Hindlimb muscle (tissue), 1 donor: ENCODE data around the gene SP140L. TPM values are rescaled to one million over a fixed set of nuclear protein-coding genes. Genes with fewer than 3 reads are reported as not detected.
"Not testable (repeated sequence)": the region's sequence is repeated elsewhere in the genome, so short reads cannot be mapped to it uniquely, and the experiment has no call there.

Source experiments
- DNase-seq: peaks from one replicate; pipeline ENCODE4 v3.0.0-alpha.2; 2013
- polyA plus RNA-seq: library from polyadenylated mRNA; unstranded; fragments of 120-200 nt; gene quantifications from one replicate; pipeline ENCODE4 v1.2.1, GENCODE V29; 2013; ENCODE audit not compliant: insufficient read length

The SP140L gene
- polyA plus RNA-seq, 1 donor: 7.7 TPM

GRCh38 chr2:230422149-230422548, 95.2 kb downstream of the SP140L start:
- DNase-seq: no peak

GRCh38 chr2:230423851-230424458, 97.0 kb downstream of the SP140L start:
- no peak for DNase-seq

GRCh38 chr2:230425377-230425776, 98.4 kb downstream of the SP140L start:
- no peak for DNase-seq

GRCh38 chr2:230429513-230429912, 102.5 kb downstream of the SP140L start:
- no peak for DNase-seq

DNA sequence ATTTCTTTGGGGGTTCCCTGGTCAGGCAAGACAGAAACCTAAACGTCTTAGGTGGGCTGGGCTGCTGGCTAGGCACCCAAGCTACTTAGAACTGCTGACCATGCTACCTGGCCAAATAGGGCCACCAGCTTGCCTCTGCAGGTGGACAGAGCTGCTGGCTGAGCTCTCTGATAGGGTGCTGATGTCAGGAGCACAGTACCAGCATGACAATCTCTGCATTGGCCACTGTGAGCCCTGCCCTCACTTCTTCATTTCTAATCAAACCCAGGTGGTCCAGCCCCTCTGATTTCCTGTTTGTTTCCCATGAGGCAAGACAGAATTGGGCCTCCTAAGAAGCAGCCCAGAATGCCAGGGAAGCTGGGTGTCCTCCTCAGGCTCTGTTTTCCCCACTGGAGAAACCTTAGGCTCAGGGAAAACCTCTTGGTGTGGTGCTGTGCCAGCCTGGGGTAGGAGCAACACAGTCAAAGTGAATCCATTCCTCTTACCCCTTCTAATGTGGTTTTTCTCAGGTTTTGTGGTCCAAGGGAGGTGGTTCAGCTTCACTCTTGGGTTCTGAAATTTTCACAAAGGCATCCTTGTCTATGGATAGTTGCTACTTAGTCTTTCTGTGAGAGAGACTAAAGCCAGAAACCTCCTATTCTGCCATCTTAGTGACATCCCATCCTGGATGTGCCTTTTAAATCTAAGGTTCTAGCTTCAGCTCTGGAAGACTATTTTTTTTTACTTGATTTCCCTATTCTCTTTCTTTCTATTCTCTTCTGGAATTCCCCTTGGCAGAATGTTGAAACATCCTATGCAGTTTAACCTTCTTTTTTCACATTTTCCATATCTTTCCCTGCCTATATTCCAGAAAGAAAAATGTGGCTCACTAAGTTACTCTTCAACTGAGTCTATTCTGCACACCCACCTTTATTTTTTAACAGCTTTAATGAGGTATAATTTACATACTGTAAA, 104.2 kb downstream of the SP140L start:
- no peak for DNase-seq

DNA sequence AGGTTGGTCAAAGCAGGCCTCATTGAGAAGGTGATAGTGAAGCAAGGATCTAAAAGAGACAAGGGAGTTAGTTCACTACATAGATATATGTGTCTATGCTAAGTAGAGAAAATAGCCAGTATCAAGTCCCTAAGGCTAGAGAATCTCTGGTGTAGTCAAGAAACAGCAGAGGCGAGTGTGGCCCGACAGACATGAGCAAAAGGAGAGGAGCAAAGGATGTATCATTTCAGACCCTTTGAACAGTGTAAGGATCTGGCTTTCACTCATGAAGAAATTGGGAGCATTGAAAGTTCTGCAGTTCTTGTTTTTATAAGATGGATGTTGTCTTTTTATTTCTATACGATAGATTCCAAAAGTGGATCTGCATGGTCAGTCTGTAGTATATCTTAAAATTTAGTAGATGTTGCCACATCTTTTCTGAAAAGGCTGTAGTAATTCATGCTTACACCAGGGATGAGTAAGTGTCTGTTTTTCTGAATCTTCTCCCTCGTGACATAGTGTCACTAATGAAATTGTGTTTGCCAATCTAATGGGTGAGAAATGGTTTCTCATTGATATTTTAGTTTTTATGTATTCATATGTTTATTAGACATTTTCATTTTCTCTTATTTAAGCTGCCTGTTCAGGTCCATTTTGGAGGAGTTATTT, 107.8 kb downstream of the SP140L start:
- DNase-seq: no peak

- no peak for DNase-seq
These were observed 108.4 kb downstream of the SP140L start for GRCh38 chr2:230435431-230435830.

DNA sequence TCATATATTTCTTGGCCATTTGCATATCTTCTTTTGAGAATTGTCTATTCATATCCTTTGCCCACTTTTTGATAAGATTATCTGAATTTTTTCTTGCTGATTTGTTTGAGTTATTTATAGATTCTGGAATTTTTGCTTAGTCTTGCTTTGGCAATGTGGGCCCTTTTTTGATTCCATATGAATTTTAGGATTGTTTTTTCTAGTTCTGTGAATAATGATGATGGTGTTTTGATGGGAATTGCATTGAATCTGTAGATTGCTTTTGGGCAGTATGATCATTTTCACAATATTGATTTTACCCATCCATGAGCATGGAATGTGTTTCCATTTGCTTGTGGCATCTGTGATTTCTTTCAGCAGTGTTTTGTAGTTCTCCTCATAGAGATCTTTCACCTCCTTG, 112.1 kb downstream of the SP140L start:
- not testable (repeated sequence) for DNase-seq

GRCh38 chr2:230439590-230439989, 112.6 kb downstream of the SP140L start:
- no peak for DNase-seq

DNA sequence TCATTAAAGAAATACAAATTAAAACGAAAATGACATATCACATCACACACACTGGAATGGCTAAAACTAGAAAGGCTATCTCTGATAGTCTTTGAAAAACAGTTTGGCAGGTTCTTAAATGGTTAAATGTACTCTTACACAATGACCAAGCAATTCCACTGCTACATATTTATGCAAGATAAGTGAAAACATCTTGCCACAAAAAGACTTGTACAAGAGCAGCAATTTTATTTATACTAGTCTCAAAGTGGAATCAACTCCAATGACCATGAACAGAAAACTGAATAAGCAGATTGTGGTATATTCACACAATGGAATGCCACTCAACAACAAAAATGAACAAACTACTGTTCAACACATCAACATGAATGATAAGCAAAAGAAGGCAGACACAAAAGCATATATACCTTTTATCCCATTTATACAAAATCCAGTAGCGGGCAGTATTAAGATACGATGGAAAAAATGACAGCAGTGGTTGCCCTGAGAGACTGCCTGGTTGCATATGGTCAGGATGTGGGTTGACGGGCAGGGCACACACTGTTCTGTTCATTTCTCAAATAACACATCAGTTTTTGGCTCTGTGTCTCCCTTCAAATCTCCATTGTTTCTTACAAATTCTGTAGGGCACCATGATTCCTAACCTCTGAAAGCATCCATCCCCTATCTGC, 114.4 kb downstream of the SP140L start:
- DNase-seq: no peak

DNA sequence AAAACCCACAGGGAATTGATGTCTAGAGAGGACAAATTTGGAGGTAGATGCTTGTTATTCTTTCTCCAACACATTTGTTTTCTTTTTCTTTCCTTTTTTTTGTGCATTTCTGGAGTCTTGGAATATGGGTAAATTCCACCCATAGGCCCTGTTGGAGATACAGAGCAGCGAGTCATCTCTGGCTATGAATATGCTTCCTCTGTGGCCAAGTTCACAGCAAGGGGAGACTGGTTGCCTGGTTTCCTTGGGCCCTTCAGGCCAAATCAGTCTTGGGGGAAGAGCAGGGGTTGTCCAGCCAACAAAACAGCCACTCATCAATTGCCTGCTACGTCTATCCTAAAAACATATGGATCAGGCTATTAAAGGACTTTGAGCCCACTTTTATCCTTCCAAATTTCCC, 116.5 kb downstream of the SP140L start:
- DNase-seq: no peak

DNA sequence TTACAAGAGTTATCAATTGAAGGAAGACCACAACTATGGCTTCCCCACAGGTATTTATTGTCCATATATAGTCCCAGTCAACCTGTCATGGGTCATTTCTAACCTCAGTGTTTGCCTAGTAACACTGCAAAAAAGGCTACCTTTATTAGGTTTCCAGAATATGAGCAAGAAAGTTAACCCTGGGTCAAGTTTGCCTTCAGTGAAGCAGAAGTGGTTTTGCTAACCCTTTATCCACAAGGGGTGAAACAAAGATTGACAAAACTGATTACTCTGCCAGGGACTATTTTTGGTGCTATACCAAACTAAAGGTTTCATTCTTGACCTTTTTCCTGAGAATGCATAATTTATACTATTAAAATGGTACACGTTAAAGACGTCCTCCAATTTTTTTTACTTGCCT, 117.8 kb downstream of the SP140L start:
- DNase-seq: no peak

DNA sequence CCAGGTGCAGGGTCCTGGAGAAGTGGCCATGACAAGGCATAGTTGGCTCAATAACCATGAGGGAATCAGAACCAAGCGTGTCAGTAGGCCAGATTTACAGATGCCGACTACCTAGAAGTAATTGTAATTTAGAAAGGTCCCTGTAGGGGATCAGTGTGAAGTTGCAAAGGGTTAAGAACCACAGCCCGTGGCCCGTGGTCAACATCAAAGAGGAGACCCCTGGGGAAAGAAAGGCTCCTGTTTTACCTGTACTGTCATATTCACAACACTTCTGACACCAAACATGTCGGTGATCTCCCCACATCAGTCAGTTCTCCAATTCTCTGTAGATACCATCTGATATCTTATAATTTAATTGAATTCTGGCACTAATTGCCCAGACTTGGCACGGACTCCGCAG, 120.0 kb downstream of the SP140L start:
- no peak for DNase-seq

DNA sequence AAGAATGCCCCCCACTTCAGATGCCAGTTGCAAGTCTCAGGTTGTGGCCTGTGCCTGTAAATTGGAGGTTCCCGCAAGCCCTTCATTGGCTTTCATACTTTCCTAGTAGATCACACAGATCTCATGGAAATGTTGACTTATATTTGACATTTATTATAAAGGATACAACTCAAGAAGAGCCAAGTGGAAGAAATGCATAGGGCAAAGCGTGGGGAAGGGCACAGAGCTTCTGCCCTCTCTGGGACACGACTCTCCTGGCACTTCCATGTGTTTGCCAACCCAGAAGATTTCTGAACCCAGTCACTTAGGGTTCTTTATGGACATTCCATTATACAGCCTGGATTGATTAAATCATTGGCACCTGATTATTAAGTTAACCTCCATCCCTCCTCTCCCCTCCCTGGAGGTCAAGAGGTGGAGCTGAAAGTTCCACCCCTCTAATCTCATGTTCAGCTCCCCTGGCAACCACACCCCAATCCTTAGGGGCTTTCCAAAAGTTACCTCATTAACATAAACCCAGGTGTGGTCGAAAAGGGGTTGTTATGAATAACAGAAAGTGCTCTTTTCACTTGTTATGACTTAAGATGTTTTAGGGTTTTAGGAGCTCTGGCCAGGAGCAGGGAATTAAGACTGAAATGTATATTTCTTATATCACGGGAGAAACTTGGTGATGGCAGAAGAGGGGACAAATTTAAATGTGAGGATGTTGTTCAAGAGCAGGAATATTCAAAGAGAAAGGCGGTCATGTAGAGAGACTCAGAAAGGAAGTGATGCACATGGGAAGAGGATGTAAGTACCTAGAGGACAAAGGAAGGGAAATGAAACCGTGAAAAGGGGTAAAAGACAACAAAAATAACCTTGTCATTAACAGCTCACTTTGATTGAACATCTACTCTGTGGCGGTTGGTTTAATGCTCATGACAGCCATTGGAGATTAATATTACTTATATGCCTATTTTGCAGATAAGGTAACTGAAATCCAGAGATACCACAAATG, 120.8 kb downstream of the SP140L start:
- DNase-seq: no peak

DNA sequence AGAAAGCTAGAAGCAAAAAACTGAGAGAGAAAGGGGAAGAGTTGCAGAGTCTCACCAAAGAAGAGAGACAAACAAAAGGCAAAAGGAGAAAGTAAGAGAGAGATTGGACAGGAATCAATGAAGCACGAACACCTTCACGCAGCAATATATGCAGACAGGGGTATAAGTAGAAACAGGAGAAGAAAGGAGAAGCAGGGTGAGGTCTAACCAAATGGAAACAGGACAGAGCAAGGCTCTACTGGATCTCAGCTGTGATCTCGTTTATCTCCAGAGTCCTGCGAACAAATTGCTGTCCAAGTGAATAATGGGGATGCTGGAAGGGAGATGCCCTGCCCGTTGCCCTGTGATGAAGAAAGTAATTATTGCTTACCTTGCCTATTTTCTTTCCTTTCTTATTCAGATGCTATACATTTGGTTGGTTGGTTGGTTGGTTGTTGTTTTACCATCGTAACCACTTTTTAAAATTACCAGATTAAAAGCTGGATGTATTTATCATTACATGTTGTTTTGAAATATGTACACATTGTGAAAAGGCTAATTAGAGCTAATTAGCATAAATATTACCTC, 123.0 kb downstream of the SP140L start:
- DNase-seq: no peak

- DNase-seq: no peak
These were observed 126.0 kb downstream of the SP140L start for GRCh38 chr2:230453006-230453405.

Other genes with a start within 250 kb of the SP140L start
- 16.3 TPM for gene SP110, start 107.2 kb upstream of the SP140L start, polyA plus RNA-seq
- 0.85 TPM for gene SP140, start 101.5 kb upstream of the SP140L start, polyA plus RNA-seq
- gene SP100, start 89.0 kb downstream of the SP140L start, polyA plus RNA-seq: 19.5 TPM